Ammon's horn (tissue), 1 donor: ENCODE measurements around the gene CACNA1H.
"Not testable (repeated sequence)": the region's sequence is repeated elsewhere in the genome, so short reads cannot be mapped to it uniquely, and the experiment has no call there.

Experiments used
- DNase-seq: peaks from one replicate; pipeline ENCODE4 v3.0.0-alpha.2; 2016; ENCODE audit warnings: low spot score

CACNA1H gene

DNA sequence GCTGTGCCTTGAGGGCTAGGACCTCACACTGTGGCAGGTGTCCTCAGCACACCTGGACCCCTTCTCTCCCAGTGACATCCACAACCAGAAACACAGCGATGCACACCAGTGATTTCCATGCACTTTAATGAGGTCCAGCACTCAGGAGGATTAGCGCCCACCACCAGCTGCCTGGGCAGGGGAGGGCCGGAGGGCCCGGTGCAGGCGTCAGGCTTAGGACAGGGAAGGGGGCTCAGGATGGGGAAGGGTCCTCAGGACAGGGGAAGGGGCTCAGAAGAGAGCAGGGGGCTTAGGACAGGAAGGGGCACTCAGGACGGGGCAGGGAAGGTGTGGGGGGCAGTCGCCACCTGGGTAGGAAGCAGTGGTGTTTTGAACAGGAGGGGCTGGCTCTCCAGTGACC, 75.3 kb downstream of the CACNA1H start:
- not testable (repeated sequence) for DNase-seq

DNA sequence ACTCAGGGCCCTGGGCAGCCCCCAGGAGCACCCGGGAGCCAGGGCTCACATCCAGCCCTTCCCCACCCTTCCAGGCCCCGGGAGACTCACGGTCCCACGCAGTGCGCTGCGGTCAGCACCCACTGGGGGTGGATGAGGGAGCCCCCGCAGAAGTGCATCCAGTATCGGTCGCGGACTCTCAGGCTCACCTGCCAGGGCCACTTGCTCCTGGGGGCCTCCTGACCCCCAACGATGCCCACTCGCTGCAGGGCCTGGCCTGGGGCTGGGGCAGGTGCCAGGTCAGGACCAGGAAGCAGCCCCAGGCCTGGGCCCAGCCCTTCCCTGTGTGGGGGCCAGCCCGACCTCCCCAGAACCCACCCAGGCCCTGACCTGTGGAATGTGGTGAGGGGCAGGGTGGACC, 76.6 kb downstream of the CACNA1H start:
- not testable (repeated sequence) for DNase-seq

DNA sequence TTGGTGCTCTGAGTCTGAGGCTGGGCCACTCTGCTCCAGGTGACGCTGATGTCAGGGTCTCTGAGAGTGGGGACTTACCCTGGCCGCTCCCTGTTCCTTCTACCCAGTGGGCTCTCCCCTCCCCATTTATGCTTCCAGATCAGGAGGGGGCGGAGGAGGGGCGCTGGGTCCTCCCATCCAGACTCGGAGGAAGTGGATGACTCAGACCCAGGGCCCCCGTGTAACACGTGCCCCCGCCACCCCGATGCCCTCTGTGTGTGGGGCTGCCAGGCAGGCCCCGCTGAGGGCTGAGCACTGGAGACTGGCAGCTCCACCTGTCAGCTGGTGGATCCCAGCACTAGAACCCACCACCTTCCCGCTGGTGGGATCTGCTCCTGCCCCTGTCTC, 77.2 kb downstream of the CACNA1H start, which contains the start of gene TPSB2:
Gene TPSB2, minus strand, starts transcription at position 101 of the 387 bp plus-strand sequence. CDS start 233 bp downstream, outside the sequence.
- not testable (repeated sequence) for DNase-seq

DNA sequence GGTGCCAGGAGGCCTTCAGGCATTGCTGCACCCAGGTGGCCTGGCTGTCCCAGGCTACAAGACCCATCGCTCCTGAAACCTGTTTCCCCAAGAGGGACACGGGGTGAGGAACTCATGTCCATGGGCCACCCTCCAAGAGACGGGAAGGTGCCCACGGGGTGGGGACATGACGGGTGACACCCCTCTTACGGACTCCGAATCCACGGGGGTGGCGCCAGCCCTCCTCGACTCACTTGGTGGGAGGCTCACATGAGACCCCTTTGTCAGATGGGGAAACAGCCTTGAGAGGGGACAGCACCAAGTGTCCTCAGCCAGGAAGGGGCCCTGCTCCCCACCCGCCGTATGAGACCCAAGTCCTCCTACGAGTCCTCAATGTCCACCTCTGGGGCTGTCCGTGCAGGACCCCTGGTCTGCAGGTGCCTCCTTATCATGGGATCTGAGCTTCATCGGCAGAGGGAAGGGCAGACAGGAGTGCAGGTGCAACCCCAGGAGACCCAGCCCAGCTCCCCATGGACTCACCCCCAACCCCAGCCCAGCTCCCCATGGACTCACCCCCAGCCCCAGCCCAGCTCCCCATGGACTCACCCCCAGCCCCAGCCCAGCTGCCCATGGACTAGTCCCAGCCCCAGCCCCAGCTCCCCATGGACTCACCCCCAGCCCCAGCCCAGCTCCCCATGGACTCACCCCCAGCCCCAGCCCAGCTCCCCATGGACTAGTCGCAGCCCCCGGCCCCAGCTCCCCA, 77.7 kb downstream of the CACNA1H start:
- DNase-seq: not testable (repeated sequence)

DNA sequence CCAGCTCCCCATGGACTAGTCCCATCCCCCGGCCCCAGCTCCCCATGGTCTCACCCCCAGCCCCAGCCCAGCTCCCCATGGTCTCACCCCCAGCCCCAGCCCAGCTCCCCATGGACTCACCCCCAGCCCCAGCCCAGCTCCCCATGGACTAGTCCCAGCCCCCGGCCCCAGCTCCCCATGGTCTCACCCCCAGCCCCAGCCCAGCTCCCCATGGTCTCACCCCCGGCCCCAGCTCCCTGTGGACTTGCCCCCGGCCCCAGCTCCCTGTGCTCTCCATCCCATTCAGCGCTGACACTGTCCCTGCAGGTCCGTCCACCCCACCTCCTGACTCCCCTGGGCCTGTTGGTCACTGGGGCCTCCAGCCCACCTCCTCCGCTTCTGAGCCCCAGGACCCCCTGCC, 78.4 kb downstream of the CACNA1H start:
- not testable (repeated sequence) for DNase-seq

DNA sequence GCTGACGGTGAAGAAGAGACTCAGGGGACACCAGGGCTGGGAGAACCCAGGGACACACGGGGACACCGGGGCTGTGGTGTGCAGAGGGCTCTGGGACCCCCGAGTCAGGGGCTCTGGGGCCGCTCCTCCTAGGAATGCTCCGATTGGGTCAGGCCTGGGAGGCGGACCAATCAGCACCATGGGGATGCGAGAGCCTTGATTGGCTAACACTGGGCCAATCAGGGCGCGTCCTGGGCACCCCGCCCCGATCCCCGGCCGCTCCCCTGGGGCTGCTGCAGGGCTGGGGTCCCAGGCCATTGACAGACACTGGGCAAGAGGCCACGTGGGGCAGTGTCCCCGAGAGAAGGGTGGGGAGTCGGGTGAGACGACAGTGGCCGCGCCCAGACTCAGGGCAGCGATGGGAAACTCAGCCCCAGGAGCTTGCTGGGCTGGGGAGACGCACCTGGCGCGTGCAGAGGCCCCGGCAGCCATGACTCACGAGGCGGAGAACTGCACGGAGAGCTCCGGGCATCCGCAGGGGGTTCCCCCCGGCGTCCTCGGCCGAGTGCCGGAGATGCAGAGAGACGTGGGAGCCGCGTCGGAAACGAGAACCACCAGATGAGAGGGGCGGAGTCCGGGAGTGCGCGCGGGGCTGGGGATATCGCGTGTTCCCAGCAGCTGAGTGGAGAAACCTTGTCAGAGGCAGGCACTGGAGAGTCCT, 79.3 kb downstream of the CACNA1H start:
- DNase-seq: not testable (repeated sequence)

DNA sequence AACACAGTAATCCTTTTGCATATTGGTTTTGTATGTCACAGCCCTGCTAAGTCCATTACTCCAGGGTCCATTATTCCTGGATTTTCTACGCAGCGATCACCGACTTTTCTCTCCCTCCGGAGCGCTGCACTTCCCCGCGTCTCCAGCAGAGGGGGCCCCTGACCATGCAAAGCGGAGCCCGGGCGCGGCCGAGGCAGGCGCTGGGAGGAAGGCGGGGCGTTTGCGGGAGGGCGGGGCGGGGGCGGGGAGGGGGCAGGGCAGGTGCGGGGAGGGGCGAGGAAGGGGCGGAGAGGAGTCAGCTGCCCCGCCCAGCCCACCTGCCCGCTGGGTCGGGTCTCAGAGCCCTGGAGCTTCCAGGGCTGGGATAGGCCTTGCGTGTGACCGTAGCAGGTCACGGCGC, 83.8 kb downstream of the CACNA1H start:
- DNase-seq: not testable (repeated sequence)

DNA sequence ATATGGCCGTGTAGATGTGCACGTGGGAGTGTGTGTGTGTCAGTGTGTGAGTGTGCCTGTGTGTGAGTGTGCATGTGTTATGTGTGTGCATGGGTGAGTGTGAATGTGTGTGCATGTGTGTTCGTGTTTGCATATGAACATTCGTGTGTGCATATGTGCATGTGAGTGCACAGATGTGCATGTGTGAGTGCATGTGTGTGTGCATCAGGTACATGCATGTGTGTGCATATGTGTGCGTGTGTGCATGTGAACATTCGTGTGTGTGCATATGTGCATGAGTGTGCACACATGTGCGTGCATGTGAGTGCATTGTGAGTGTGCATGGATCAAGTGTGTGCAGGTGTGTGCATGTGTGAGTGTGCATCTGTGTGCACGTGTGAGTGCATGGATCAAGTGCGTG, 85.1 kb downstream of the CACNA1H start:
- no peak for DNase-seq

DNA sequence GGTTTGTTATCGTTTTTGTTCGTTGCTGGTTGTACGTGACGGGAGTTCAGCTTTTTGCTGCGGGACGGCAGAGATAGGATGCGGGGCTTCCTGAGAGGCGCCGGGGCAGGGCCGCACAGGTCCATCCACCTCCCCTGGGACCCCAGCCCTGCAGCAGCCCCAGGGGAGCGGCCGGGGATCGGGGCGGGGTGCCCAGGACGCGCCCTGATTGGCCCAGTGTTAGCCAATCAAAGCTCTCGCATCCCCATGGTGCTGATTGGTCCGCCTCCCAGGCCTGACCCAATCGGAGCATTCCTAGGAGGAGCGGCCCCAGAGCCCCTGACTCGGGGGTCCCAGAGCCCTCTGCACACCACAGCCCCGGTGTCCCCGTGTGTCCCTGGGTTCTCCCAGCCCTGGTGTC, 86.0 kb downstream of the CACNA1H start:
- not testable (repeated sequence) for DNase-seq

DNA sequence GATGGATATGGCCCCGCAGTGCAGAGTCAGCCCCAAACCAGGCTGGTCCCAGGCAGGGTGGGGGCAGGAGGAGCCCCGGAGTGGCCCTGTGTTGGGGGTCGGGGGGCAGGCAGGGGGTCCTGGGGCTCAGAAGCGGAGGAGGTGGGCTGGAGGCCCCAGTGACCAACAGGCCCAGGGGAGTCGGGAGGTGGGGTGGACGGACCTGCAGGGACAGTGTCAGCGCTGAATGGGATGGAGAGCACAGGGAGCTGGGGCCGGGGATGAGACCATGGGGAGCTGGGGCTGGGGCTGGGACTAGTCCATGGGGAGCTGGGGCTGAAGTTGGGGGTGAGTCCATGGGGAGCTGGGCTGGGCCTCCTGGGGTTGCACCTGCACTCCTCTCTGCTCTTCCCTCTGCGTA, 86.7 kb downstream of the CACNA1H start:
- DNase-seq: not testable (repeated sequence)

DNA sequence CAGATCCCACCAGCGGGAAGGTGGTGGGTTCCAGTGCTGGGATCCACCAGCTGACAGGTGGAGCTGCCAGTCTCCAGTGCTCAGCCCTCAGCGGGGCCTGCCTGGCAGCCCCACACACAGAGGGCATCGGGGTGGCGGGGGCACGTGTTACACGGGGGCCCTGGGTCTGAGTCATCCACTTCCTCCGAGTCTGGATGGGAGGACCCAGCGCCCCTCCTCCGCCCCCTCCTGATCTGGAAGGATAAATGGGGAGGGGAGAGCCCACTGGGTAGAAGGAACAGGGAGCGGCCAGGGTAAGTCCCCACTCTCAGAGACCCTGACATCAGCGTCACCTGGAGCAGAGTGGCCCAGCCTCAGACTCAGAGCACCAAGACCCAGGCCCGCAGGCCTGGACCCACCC, 87.5 kb downstream of the CACNA1H start, which contains the start of gene TPSAB1:
Gene TPSAB1, plus strand, starts transcription at position 270 of the 400 bp plus-strand sequence. CDS start 234 bp downstream, outside the sequence.
- DNase-seq: not testable (repeated sequence)

DNA sequence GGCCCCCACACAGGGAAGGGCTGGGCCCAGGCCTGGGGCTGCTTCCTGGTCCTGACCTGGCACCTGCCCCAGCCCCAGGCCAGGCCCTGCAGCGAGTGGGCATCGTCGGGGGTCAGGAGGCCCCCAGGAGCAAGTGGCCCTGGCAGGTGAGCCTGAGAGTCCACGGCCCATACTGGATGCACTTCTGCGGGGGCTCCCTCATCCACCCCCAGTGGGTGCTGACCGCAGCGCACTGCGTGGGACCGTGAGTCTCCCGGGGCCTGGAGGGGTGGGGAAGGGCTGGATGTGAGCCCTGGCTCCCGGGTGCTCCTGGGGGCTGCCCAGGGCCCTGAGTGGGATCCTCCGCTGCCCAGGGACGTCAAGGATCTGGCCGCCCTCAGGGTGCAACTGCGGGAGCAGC, 88.2 kb downstream of the CACNA1H start:
- not testable (repeated sequence) for DNase-seq

DNA sequence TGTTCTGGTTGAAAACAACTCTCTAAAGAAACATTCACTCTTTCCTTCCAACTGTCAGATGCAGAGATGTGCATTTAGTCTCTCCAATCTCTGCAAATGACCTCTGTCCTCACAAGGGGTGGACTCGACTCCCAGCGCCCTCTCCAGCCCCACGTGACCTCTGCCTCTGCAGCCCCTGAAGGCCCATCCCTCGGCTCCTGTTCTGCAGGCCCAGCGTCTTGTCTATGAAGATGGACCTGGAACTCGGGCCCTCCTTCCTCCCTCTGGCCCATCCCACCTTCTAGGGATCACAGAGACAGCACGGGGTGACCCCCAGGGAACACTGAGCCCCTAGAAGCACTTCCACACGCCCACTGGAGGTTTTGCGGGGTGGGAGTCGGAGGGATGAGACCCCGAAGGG, 90.5 kb downstream of the CACNA1H start:
- DNase-seq: not testable (repeated sequence)

DNA sequence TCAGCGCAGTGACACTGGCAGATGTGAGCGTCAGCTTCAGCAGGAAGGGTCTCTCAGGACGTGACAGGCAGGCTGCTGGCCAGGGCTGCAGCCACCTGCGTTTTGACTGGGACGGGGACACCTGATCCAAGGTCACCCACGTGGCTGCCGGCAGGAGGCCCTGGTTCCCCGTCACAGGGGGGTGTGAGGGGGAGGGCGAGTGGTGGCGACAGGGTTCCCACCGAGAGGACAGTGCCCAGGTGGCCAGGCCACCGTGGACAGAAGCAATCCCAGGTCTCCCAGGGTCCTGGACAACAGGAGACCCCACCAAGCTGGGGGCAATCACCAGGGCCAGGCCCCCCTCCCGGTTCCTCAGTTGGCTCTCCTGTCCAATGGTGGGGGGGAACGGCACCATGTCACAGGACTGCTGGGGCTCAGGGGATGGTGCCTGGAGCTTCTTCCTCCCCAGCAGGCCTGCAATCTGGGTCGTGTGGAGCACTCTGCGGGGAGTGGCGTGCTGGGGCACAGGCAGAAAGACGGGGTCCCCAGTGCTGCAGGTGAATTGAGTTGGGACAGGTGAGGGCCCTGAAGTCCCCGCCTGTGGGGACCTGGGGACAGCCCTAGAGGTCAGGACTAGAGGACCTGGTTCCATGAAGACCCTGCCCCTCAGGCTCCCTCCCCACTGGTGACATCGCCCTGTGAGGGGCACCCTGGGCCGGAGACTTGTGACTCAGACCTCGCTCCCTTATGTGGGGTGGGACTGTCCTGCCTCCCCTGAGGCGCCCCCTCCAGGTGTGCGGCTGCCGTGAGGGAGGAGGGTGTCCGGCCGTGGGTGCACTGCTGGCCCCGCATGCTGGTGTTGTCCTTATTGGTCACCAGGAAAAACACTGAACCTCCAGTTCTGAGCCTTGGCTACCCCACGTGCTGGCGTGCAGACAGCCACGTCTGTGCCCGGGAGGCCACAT, 91.3 kb downstream of the CACNA1H start:
- not testable (repeated sequence) for DNase-seq

DNA sequence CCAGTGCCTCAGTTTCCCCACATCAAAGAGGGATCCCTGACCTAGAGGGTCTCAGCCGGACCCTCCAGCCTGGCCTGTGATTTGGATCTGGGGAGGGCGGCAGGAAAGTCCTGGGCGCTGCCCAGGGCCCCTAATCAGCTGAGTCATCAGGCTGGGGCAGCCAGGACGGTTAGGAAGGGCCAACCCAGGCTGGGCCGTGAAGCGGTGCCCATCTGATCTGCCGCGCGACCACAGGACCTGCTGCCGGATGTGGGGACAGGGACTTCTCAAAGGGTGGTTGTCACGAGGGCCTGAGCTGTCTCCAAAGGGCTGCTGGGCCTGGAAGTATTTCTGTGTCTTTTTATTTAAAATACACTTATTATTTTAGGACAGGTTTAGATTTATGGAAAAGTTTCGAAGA, 92.0 kb downstream of the CACNA1H start:
- no peak for DNase-seq

DNA sequence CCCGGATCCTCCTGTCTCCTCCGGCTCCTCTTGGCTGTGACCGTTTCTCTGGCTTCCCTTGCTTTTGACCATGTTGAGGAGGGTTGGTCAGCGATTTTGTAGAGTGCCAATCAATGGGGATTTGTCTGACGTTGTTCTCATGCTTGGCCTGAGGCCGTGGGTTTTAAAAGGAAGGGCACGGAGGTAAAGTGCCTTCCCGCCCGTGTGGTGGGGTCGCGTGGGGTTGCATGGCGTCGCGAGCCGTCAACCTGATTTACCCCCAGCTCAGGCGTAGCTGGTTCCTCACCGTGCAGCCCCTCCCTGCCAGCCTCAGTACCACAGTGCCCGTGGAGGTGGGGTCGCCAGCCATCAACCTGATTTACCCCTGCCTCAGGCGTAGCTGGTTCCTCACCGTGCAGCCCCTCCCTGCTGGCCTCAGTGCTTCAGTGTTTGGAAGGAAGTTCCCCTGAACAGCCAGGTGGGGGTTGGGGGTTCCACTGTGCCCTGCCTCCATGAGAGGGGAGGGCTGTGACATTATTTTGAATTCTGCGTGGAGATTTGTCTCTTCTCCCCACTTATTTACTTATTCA, 92.6 kb downstream of the CACNA1H start:
- no peak for DNase-seq

DNA sequence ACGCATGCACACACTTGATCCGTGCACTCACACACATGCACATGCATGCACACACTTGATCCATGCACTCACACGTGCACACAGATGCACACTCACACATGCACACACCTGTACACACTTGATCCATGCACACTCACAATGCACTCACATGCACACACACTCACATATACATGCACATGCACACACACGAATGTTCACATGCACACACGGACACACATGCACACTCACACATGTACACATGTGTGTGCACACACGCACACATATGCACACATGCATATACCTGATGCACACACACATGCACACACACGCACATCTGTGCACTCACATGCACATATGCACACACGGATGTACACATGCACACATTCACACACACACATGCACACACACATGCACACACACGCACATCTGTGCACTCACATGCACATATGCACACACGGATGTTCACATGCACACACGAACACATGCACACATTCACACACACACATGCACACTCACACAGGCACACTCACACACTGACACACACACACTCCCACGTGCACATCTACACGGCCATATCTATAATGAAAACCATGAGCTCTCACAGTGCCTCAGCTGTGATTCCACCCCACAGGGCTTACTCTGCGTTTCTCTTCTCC, 95.1 kb downstream of the CACNA1H start:
- not testable (repeated sequence) for DNase-seq

DNA sequence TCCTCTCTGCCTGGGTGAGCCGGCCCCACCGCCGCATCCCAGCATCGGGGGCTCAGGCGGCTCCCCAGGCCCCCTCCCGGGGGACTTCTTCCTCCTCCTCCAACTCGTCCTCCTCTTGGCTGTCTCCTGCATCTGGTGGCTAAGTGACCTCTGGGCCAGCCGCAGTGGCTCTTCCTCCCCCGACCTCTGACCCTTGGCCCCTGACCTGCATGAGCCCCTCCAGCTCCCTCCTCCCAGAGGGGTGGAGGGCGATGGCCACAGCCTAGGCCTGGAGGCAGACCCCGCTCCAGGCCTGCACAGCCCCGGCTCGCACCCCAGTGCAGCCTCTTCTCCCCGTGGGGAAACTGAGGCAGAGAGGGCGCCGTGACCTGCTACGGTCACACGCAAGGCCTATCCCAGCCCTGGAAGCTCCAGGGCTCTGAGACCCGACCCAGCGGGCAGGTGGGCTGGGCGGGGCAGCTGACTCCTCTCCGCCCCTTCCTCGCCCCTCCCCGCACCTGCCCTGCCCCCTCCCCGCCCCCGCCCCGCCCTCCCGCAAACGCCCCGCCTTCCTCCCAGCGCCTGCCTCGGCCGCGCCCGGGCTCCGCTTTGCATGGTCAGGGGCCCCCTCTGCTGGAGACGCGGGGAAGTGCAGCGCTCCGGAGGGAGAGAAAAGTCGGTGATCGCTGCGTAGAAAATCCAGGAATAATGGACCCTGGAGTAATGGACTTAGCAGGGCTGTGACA, 96.3 kb downstream of the CACNA1H start:
- not testable (repeated sequence) for DNase-seq

DNA sequence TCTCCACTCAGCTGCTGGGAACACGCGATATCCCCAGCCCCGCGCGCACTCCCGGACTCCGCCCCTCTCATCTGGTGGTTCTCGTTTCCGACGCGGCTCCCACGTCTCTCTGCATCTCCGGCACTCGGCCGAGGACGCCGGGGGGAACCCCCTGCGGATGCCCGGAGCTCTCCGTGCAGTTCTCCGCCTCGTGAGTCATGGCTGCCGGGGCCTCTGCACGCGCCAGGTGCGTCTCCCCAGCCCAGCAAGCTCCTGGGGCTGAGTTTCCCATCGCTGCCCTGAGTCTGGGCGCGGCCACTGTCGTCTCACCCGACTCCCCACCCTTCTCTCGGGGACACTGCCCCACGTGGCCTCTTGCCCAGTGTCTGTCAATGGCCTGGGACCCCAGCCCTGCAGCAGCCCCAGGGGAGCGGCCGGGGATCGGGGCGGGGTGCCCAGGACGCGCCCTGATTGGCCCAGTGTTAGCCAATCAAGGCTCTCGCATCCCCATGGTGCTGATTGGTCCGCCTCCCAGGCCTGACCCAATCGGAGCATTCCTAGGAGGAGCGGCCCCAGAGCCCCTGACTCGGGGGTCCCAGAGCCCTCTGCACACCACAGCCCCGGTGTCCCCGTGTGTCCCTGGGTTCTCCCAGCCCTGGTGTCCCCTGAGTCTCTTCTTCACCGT, 100.9 kb downstream of the CACNA1H start:
- DNase-seq: not testable (repeated sequence)

DNA sequence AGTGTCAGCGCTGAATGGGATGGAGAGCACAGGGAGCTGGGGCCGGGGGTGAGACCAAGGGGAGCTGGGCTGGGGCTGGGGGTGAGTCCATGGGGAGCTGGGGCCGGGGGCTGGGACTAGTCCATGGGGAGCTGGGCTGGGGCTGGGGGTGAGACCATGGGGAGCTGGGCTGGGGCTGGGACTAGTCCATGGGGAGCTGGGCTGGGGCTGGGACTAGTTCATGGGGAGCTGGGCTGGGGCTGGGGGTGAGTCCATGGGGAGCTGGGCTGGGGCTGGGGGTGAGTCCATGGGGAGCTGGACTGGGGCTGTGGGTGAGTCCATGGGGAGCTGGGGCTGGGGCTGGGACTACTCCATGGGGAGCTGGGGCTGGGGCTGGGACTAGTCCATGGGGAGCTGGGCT, 101.9 kb downstream of the CACNA1H start:
- DNase-seq: not testable (repeated sequence)
